Ectodermal cell (in vitro differentiated cells): ENCODE results near the gene BPTF.
"Not testable (repeated sequence)": the region's sequence is repeated elsewhere in the genome, so short reads cannot be mapped to it uniquely, and the experiment has no call there.

Source experiments
- H3K27ac ChIP-seq: 2 replicates; pipeline ENCODE4 v1.7.0; 2013; ENCODE audit warnings: mild to moderate bottlenecking, low read depth, low read length; ENCODE audit not compliant: insufficient read depth, poor library complexity, severe bottlenecking
- H3K27me3 ChIP-seq: 2 replicates; pipeline ENCODE4 v1.7.0; 2013; ENCODE audit warnings: mild to moderate bottlenecking, low read length; ENCODE audit not compliant: insufficient read depth, control insufficient read depth, poor library complexity, severe bottlenecking
- H3K36me3 ChIP-seq: one replicate; pipeline ENCODE4 v1.7.0; 2013; ENCODE audit warnings: low read length; ENCODE audit not compliant: control insufficient read depth, insufficient read depth
- H3K4me1 ChIP-seq: one replicate; pipeline ENCODE4 v1.7.0; 2013; ENCODE audit warnings: low read length; ENCODE audit not compliant: control insufficient read depth, insufficient read depth
- H3K4me3 ChIP-seq: 2 replicates; pipeline ENCODE4 v1.7.0; 2013; ENCODE audit warnings: low read depth, low read length, control low read depth; ENCODE audit not compliant: insufficient read depth
- H3K9me3 ChIP-seq: 2 replicates; pipeline ENCODE4 v1.7.0; 2013; ENCODE audit warnings: mild to moderate bottlenecking, low read length, moderate library complexity; ENCODE audit not compliant: control insufficient read depth
- WGBS, 2 experiments: methylation state at CpG; one replicate each; pipeline ENCODE4 v1.1.7; 2013; ENCODE audit warnings: missing lambda C conversion rate in 2 of 2; 5-methylcytosine and 5-hydroxymethylcytosine counted together

The BPTF gene

GRCh38 chr17:68020409-68020756 is 195.1 kb downstream of the BPTF start:
- peak overlapping the region; percentile 55 for H3K27ac ChIP-seq
- H3K36me3 ChIP-seq = no peaks in the 10 kb centered on the region
- peak overlapping the region; percentile 73 for H3K4me3 ChIP-seq
- WGBS, 2 experiments = 5 to 9% methylated on average over 10 to 12 of the region's 12 CpGs
- H3K9me3 ChIP-seq = no peaks in the 10 kb centered on the region
- no peaks in the 10 kb centered on the region for H3K27me3 ChIP-seq
- H3K4me1 ChIP-seq = no peaks in the 10 kb centered on the region

DNA sequence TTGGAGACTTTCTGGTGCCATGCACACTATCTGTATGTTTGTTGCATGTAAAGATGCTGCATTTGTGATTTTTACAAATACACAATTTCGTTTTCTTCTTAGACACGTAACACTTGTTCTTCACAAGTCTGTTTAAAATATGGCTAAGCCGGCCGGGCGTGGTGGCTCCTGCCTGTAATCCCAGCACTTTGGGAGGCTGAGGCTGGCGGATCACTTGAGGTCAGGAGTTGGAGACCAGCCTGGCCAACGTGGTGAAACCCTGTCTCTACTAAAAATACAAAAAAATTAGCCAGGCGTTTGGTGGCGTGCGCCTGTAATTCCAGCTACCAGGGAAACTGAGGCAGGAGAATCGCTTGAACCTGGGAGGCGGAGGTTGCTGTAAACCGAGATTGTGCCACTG is 195.5 kb downstream of the BPTF start:
- not testable (repeated sequence) for H3K9me3 ChIP-seq, H3K27me3 ChIP-seq, H3K4me1 ChIP-seq, H3K36me3 ChIP-seq
- WGBS, 2 experiments = 85 to 86% methylated on average over 13 of the region's 13 CpGs
- Histone ChIP-seq H3K4me3 (peak overlapping the region; percentile 73), H3K27ac (peak overlapping the region; percentile 55)

- H3K27ac ChIP-seq = no peak overlapping the region
- 93 to 98% methylated on average over 8 of the region's 8 CpGs for WGBS, 2 experiments
- H3K4me1 ChIP-seq = no peaks in the 10 kb centered on the region
Observed at GRCh38 chr17:68021963-68022362, 196.7 kb downstream of the BPTF start.

DNA sequence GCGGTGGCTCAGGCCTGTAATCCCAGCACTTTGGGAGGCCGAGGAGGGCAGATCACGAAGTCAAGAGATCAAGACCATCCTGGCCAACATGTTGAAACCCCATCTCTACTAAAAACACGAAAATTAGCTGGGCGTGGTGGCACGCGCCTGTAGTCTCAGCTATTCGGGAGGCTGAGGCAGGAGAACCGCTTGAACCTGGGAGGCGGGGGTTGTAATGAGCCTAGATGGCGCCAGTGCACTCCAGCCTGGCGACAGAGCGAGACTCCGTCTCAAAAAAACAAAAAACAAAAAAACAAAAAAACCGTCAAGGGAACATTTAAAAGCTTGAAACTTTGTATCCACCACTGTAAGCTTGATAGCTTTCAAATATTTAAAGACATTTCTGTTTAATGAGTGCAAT is 197.2 kb downstream of the BPTF start:
- 90% methylated on average over 15 of the region's 15 CpGs for WGBS, 2 experiments
- not testable (repeated sequence) for H3K36me3 ChIP-seq, H3K27ac ChIP-seq

More at GRCh38 chr17:68021963-68022362, 196.7 kb downstream of the BPTF start:
- Histone ChIP-seq H3K27me3 (no peaks in the 10 kb centered on the region), H3K36me3 (no peaks in the 10 kb centered on the region), H3K9me3 (no peaks in the 10 kb centered on the region), H3K4me3 (no peak overlapping the region)

GRCh38 chr17:68029512-68030215 is 204.4 kb downstream of the BPTF start:
- Histone ChIP-seq H3K4me1 (peaks cover 8% of the 10 kb centered on the region), H3K27ac (no peak overlapping the region), H3K4me3 (no peak overlapping the region), H3K27me3 (no peaks in the 10 kb centered on the region), H3K9me3 (no peaks in the 10 kb centered on the region), H3K36me3 (no peaks in the 10 kb centered on the region)
- WGBS, 2 experiments = 88 to 89% methylated on average over 8 of the region's 8 CpGs

More for the DNA sequence above, 197.2 kb downstream of the BPTF start:
- H3K27me3 ChIP-seq, H3K4me1 ChIP-seq, H3K4me3 ChIP-seq, H3K9me3 ChIP-seq: not testable (repeated sequence)
